Measurements from ENCODE around the gene TUBB8. TPM values are rescaled to one million over a fixed set of nuclear protein-coding genes. Genes with fewer than 3 reads are reported as not detected.

TUBB8 gene
- total RNA-seq, 1 donor from 2014 or later: 0.67 TPM

DNA sequence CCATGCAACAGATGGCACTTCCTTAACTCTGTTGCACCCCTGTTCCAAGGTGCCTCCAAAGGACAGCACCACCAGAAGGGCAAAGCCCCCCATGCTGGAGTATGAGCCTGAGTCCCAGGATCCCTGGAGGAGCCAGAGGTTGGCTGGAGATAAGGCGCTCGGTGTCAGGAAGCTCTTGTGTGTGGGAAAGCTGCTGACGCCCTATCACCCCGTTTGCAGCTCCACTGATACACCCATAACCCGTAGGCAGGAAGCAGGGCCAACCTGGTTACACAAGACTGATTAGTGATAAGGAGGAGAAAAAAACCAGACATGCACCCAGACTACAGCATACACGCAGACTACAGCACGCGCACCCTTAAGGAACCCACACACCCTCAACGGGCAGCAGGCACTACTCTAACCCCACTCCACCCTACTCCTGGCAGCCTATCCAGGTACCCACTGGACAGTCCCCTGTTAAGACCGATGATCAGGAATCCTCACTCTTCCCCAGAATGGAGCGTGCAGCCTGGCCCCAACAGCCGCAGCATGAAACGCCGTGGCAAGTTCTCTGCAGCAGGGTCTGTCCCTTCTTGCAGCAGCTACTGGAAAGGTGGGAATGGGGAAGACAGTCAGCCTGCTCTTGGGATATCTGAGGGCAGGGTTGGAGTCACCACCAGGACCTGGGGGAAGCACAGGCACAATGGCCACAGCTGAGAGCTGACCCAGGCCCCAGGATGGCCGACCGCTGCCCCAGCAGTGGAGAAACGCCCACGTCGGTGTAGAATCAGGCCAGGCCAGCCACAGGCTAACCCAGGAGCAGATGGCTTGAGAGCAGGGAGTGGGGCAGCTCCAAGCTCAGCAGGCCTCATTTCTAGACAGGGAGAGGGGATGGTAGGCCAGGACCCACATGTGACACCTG, 38.3 kb upstream of the TUBB8 start:
- no peak overlapping the region for H3K4me3 Mint-ChIP-seq
- peaks cover 7% of the 10 kb centered on the region for H3K27me3 Mint-ChIP-seq (ENCODE audit: low read depth)
- H3K27ac Mint-ChIP-seq: no peak overlapping the region
- peaks cover 16% of the 10 kb centered on the region for H3K4me1 Mint-ChIP-seq
- H3K36me3 Mint-ChIP-seq: no peaks in the 10 kb centered on the region
- DNase-seq (ENCODE audit: low spot score in 2 of 2, unreplicated experiment in 2 of 2): no peak
- no peaks in the 10 kb centered on the region for H3K9me3 Mint-ChIP-seq
- TF ChIP-seq, protein P1, sequence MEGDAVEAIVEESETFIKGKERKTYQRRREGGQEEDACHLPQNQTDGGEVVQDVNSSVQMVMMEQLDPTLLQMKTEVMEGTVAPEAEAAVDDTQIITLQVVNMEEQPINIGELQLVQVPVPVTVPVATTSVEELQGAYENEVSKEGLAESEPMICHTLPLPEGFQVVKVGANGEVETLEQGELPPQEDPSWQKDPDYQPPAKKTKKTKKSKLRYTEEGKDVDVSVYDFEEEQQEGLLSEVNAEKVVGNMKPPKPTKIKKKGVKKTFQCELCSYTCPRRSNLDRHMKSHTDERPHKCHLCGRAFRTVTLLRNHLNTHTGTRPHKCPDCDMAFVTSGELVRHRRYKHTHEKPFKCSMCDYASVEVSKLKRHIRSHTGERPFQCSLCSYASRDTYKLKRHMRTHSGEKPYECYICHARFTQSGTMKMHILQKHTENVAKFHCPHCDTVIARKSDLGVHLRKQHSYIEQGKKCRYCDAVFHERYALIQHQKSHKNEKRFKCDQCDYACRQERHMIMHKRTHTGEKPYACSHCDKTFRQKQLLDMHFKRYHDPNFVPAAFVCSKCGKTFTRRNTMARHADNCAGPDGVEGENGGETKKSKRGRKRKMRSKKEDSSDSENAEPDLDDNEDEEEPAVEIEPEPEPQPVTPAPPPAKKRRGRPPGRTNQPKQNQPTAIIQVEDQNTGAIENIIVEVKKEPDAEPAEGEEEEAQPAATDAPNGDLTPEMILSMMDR (IDR thresholded peaks at IDR 0.05; ENCODE audit: unreplicated experiment): no peak

DNA sequence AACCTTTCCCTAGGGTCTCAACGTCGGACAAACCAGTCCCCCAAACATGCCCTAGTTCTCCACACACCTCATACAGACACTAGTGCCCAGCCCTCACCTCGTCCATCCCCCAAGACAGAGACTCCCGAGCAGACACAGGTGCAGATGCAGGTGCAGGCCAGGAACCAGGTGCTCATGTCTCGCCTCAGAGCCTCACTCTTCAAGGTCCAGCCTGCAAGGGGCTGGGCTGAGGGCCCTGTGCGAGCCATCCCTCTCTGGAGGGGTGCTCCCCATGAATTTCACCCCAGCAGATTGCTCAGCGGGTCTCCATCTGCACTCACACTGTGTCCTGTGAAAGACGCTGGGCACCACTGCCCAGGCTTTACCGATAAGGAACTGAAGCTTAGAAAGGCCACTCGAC, 36.9 kb upstream of the TUBB8 start:
- TF ChIP-seq, protein P1 (IDR thresholded peaks at IDR 0.05; ENCODE audit: unreplicated experiment): no peak
- H3K27me3 Mint-ChIP-seq (ENCODE audit: low read depth): peaks cover 15% of the 10 kb centered on the region

DNA sequence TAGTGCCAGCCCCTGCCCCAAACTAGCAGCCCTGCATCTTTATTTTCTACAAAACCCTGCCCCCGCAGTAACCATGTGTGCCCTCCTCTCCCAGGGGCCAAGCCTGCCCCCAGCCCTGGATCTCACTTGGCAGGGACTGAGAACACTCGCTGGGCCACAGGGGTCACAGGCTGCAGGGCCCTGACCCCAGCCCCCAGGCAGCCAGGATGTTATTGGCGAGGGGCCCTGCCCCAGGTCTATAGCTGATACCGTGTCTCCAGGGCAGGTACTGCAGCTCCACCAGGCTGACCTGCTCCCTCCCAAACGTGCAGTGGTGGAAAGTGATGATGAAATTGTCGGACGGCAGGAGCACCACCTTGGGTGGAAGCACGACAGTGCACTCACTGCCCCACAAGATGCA, 35.9 kb upstream of the TUBB8 start:
- H3K27ac Mint-ChIP-seq: no peak overlapping the region
- H3K27me3 Mint-ChIP-seq (ENCODE audit: low read depth): peaks cover 15% of the 10 kb centered on the region
- no peak overlapping the region for H3K4me3 Mint-ChIP-seq
- TF ChIP-seq, protein P1 (IDR thresholded peaks at IDR 0.05; ENCODE audit: unreplicated experiment): no peak
- H3K4me1 Mint-ChIP-seq: peaks cover 9% of the 10 kb centered on the region
- DNase-seq (ENCODE audit: low spot score in 2 of 2, unreplicated experiment in 2 of 2): no peak
- no peaks in the 10 kb centered on the region for H3K36me3 Mint-ChIP-seq
- H3K9me3 Mint-ChIP-seq: no peaks in the 10 kb centered on the region

More for the DNA sequence above, 36.9 kb upstream of the TUBB8 start:
- DNase-seq (ENCODE audit: low spot score in 2 of 2, unreplicated experiment in 2 of 2): no peak
- no peak overlapping the region for H3K4me3 Mint-ChIP-seq
- H3K4me1 Mint-ChIP-seq: peaks cover 9% of the 10 kb centered on the region
- H3K27ac Mint-ChIP-seq: no peak overlapping the region
- H3K36me3 Mint-ChIP-seq: no peaks in the 10 kb centered on the region
- no peaks in the 10 kb centered on the region for H3K9me3 Mint-ChIP-seq

DNA sequence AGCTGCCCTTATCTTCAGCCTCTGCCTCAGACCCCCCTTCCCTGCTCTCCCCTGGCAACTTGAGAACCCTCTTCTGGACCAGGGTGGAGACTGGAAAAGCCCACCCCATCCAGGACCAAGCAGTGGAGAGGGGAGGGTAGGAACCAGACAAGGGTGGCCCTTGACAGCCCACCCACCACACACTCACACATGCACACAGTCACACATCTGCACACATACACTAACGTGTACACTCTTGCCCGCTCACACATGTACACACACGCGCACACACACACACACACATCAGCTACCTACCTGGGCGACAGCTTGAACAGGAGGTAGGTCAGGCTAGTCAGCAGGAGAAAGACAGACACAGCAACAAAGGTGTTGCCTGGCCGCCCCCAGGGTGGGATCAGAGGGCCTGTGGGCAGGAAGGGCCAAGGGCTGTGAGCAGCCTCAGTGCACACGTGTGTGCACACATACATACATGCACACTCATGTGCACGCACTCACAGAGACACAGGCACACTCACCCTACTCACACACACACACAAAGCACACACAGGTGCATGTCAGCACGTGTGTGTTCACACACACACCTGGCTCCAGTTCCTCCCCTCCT, 34.9 kb upstream of the TUBB8 start:
- no peaks in the 10 kb centered on the region for H3K9me3 Mint-ChIP-seq
- H3K4me3 Mint-ChIP-seq: no peak overlapping the region
- H3K27me3 Mint-ChIP-seq (ENCODE audit: low read depth): peaks cover 22% of the 10 kb centered on the region
- H3K4me1 Mint-ChIP-seq: peaks cover 2% of the 10 kb centered on the region
- TF ChIP-seq, protein P1 (IDR thresholded peaks at IDR 0.05; ENCODE audit: unreplicated experiment): no peak
- no peak for DNase-seq (ENCODE audit: low spot score in 2 of 2, unreplicated experiment in 2 of 2)
- no peaks in the 10 kb centered on the region for H3K36me3 Mint-ChIP-seq
- H3K27ac Mint-ChIP-seq: no peak overlapping the region

DNA sequence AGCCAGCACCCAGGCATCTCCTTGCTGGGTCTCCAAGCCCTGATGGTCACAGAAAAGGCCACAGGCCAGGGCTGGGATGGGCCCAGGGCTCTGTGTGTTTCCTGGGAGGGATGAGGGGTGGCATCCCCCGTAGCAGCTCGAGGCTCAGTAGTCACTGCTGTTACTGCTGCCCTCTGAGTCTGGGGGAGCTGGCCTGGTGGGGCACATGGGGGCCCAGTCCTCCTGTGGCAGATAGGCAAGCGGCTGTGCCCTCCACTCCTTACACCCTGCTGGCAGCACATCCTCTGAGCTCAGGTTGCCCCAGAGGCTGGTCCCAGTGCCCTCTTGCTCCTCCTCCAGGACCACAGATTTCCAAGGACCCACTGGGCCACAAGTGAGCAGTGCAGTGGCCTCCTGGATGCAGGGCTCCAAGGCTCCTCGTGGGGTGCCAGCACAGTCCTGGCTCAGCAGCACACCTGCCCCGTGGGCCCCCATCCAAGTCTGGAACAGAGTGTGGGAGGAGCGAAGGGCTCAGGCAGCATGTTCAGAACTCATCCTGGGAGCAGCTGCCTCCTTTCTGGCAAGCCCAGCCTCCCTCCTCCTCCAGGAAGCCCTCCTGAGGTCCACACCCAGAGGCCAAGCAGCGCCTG, 31.5 kb upstream of the TUBB8 start:
- Mint-ChIP-seq H3K9me3 (no peaks in the 10 kb centered on the region), H3K27me3 (ENCODE audit: low read depth) (peaks cover 27% of the 10 kb centered on the region), H3K4me1 (no peaks in the 10 kb centered on the region), H3K36me3 (no peaks in the 10 kb centered on the region), H3K4me3 (no peak overlapping the region), H3K27ac (no peak overlapping the region)
- DNase-seq (ENCODE audit: low spot score in 2 of 2, unreplicated experiment in 2 of 2): no peak
- TF ChIP-seq, protein P1 (IDR thresholded peaks at IDR 0.05; ENCODE audit: unreplicated experiment): no peak

Data from mesothelial cell of epicardium (in vitro differentiated cells).